PFSK-1 (cell line): ENCODE data around the gene FAM163B. TPM values are rescaled to one million over a fixed set of nuclear protein-coding genes. Genes with fewer than 3 reads are reported as not detected.

ENCODE experiments used
- FOXP2 ChIP-seq: optimal IDR thresholded peaks from 2 replicates; pipeline ENCODE3; 2011; ENCODE audit warnings: borderline replicate concordance, control low read depth, inconsistent platforms; ENCODE audit not compliant: insufficient read depth; ENCODE audit errors: extremely low read length, extremely low read depth
- POLR2AphosphoS5 ChIP-seq: IDR thresholded peaks from 2 replicates; pipeline ENCODE4 v1.6.1; 2012; ENCODE audit warnings: low read depth, mild to moderate bottlenecking, control low read depth, low read length, moderate library complexity
- REST ChIP-seq, 2 experiments: IDR thresholded peaks; 2 replicates each; pipeline versions ENCODE4 v1.6.1 to v1.8.0; 2011 to 2012; ENCODE audit warnings: low read depth in 2 of 2, low read length in 2 of 2, control low read depth in 1 of 2, inconsistent platforms in 1 of 2, mild to moderate bottlenecking in 1 of 2, moderate library complexity in 1 of 2; ENCODE audit not compliant: insufficient read depth in 1 of 2
- SIN3A ChIP-seq: IDR thresholded peaks from 2 replicates; pipeline ENCODE4 v1.6.1; 2012; ENCODE audit warnings: mild to moderate bottlenecking, low read length, moderate library complexity, borderline replicate concordance; ENCODE audit not compliant: insufficient read depth
- TAF1 ChIP-seq: IDR thresholded peaks from 2 replicates; pipeline ENCODE4 v1.6.1; 2012; ENCODE audit warnings: low read length, control low read depth, borderline replicate concordance; ENCODE audit not compliant: insufficient read depth
- polyA plus RNA-seq: library from polyadenylated mRNA; unstranded; fragments of >200 nt; gene quantifications from one replicate; pipeline ENCODE4 v1.2.1, GENCODE V29; 2012; ENCODE audit warnings: low read depth, missing spikeins; ENCODE audit not compliant: insufficient read length

Gene FAM163B
- 0.58 TPM for polyA plus RNA-seq

GRCh38 chr9:133609311-133610098, at the start of gene FAM163B:
Gene FAM163B (minus strand): TSS chr9:133609389. CDS start chr9:133580223, 29,166 bp downstream.
- peak; percentile 73 for TF ChIP-seq FOXP2
- peak; percentile 94 to 98 for TF ChIP-seq REST (IDR thresholded peaks at IDR 0.05; ENCODE audit: insufficient read depth in 1 of 2, low read depth in 2 of 2, low read length in 2 of 2)
- TF ChIP-seq SIN3A = no peak
- TF ChIP-seq TAF1 = no peak
- TF ChIP-seq POLR2AphosphoS5 = no peak

- TF ChIP-seq REST (IDR thresholded peaks at IDR 0.05; ENCODE audit: insufficient read depth in 1 of 2, low read depth in 2 of 2, low read length in 2 of 2) = no peak
- TF ChIP-seq SIN3A = no peak
These were observed 48.0 kb upstream of the FAM163B start for GRCh38 chr9:133657120-133657661.

GRCh38 chr9:133656211-133657119, 47.3 kb upstream of the FAM163B start:
- TF ChIP-seq REST (IDR thresholded peaks at IDR 0.05; ENCODE audit: insufficient read depth in 1 of 2, low read depth in 2 of 2, low read length in 2 of 2) = no peak
- TF ChIP-seq POLR2AphosphoS5 = no peak
- TF ChIP-seq TAF1 = no peak
- no peak for TF ChIP-seq SIN3A
- TF ChIP-seq FOXP2 = no peak

- no peak for TF ChIP-seq TAF1
- no peak for TF ChIP-seq REST (IDR thresholded peaks at IDR 0.05; ENCODE audit: insufficient read depth in 1 of 2, low read depth in 2 of 2, low read length in 2 of 2)
- TF ChIP-seq FOXP2 = no peak
- no peak for TF ChIP-seq SIN3A
- TF ChIP-seq POLR2AphosphoS5 = no peak
These were observed 46.5 kb upstream of the FAM163B start for GRCh38 chr9:133655701-133656100.
